ENCODE results near the gene BMPR2.
"Not testable (repeated sequence)": the region's sequence is repeated elsewhere in the genome, so short reads cannot be mapped to it uniquely, and the experiment has no call there.

The BMPR2 gene

GRCh38 chr2:202545523-202545922 lies 169.4 kb downstream of the BMPR2 start:
- no peak for DNase-seq

- no peak for DNase-seq
These were observed 169.8 kb downstream of the BMPR2 start for GRCh38 chr2:202545931-202546330.

GRCh38 chr2:202546499-202547141 lies 170.5 kb downstream of the BMPR2 start:
- not testable (repeated sequence) for DNase-seq

- DNase-seq, result no peak
These were observed 172.1 kb downstream of the BMPR2 start for GRCh38 chr2:202548240-202548639.

- not testable (repeated sequence) for DNase-seq
These were observed 174.9 kb downstream of the BMPR2 start for GRCh38 chr2:202551000-202551399.

- no peak for DNase-seq
These were observed 179.2 kb downstream of the BMPR2 start for GRCh38 chr2:202555356-202555755.

GRCh38 chr2:202560200-202560599 lies 184.1 kb downstream of the BMPR2 start:
- no peak for DNase-seq

- no peak for DNase-seq
These were observed 188.1 kb downstream of the BMPR2 start for GRCh38 chr2:202564226-202564625.

GRCh38 chr2:202566286-202566685 lies 190.2 kb downstream of the BMPR2 start:
- no peak for DNase-seq

GRCh38 chr2:202574541-202574940 lies 198.4 kb downstream of the BMPR2 start:
- DNase-seq, result no peak

- not testable (repeated sequence) for DNase-seq
These were observed 199.1 kb downstream of the BMPR2 start for GRCh38 chr2:202575194-202575593.

- DNase-seq, result no peak
These were observed 201.4 kb downstream of the BMPR2 start for GRCh38 chr2:202577250-202578183.

GRCh38 chr2:202582846-202583245 lies 206.7 kb downstream of the BMPR2 start:
- DNase-seq, result not testable (repeated sequence)

- DNase-seq, result no peak
These were observed 207.6 kb downstream of the BMPR2 start for GRCh38 chr2:202583709-202584219.

GRCh38 chr2:202588647-202589581 lies 212.8 kb downstream of the BMPR2 start:
- DNase-seq, result peak; percentile 85

- no peak for DNase-seq
These were observed 213.4 kb downstream of the BMPR2 start for GRCh38 chr2:202589582-202589949.

GRCh38 chr2:202592566-202592965 lies 216.4 kb downstream of the BMPR2 start:
- DNase-seq, result no peak

GRCh38 chr2:202599105-202599504 lies 223.0 kb downstream of the BMPR2 start:
- DNase-seq, result no peak

GRCh38 chr2:202599911-202600310 lies 223.8 kb downstream of the BMPR2 start:
- no peak for DNase-seq

GRCh38 chr2:202604699-202605098 lies 228.6 kb downstream of the BMPR2 start:
- no peak for DNase-seq

- no peak for DNase-seq
These were observed 229.0 kb downstream of the BMPR2 start for GRCh38 chr2:202605174-202605573.

GRCh38 chr2:202608142-202608852 lies 232.2 kb downstream of the BMPR2 start:
- DNase-seq, result no peak

Data from activated effector memory CD4-positive, alpha-beta T cell treated with anti-CD3 and anti-CD28 coated beads, Interleukin-2, amount 50 U/mL, for 16 hours (primary cell).